A549 (cell line): ENCODE data around the gene ANKEF1. TPM values are rescaled to one million over a fixed set of nuclear protein-coding genes. Genes with fewer than 3 reads are reported as not detected.
A peak's percentile ranks its signal among the peaks of the same experiment; 100 is the strongest.

Source experiments
- ATAC-seq, 2 experiments: fragments of 200-7000 bp in 1 of 2; fragments of >200 bp in 1 of 2; cut with Nextera tagmentation in 1 of 2; cut with Tn5 transposase in 1 of 2; 3 replicates each; pipeline versions ENCODE4 v1.8.0 to v1.9.1; 2018 to 2020; ENCODE audit warnings: mild to moderate bottlenecking in 1 of 2, moderate library complexity in 1 of 2
- CTCF ChIA-PET: fragments of 300-600 bp; sonication (Branson Sonifier 250); formaldehyde crosslinking; extraction: SDS; loops from one replicate; lab custom pipeline; 2021; ENCODE audit warnings: antibody characterized with exemption, inconsistent platforms; lab: Yijun Ruan, JAX
- POLR2A ChIA-PET: fragments of 350-600 bp; formaldehyde crosslinking; extraction: SDS; loops from one replicate; lab custom pipeline; 2021; ENCODE audit warnings: antibody characterized with exemption, inconsistent platforms; lab: Yijun Ruan, JAX
- DNase-seq, 2 experiments: peaks; one replicate each; pipeline versions ENCODE4 v3.0.0 to v3.0.0-alpha.2; 2011 to 2016; ENCODE audit warnings: low read depth in 1 of 2, low spot score in 1 of 2
- FAIRE-seq: peaks from 2 replicates; lab custom pipeline; 2011; peaks lifted over from hg19 to GRCh38; lab: Jason Lieb, UNC
- H3K27ac ChIP-seq, 2 experiments: fragments of >200 bp; sonication (Bioruptor Twin); formaldehyde crosslinking; 3 replicates each; pipeline ENCODE4 v1.5.1; 2016 to 2017
- H3K4me1 ChIP-seq: fragments of >200 bp; sonication (Bioruptor Twin); formaldehyde crosslinking; 3 replicates; pipeline ENCODE4 v1.6.1; 2016
- H3K4me2 ChIP-seq: fragments of >200 bp; sonication (Bioruptor Twin); formaldehyde crosslinking; 3 replicates; pipeline ENCODE4 v1.6.1; 2016
- H3K4me3 ChIP-seq: fragments of >200 bp; sonication (Bioruptor Twin); formaldehyde crosslinking; 3 replicates; pipeline ENCODE4 v1.5.1; 2016
- H3K9me3 ChIP-seq: fragments of >200 bp; sonication (Bioruptor Twin); formaldehyde crosslinking; 3 replicates; pipeline ENCODE4 v1.6.1; 2016
- BHLHE40 ChIP-seq: IDR thresholded peaks from 2 replicates; pipeline ENCODE4 v1.6.1; 2012; ENCODE audit warnings: low read depth, low read length, inconsistent platforms
- CBX2 ChIP-seq: fragments of 200-600 bp; sonication (generic); IDR thresholded peaks from 2 replicates; pipeline ENCODE4 v1.6.1; 2016; ENCODE audit warnings: low read depth, mild to moderate bottlenecking, borderline replicate concordance
- CHD2 ChIP-seq: fragments of 150-350 bp; IDR thresholded peaks from 2 replicates; pipeline ENCODE4 v1.6.1; 2014; ENCODE audit warnings: low read length; ENCODE audit not compliant: partially characterized antibody
- EHMT2 ChIP-seq: fragments of 200-600 bp; sonication (generic); IDR thresholded peaks from 2 replicates; pipeline ENCODE4 v1.6.1; 2016; ENCODE audit warnings: antibody characterized with exemption, low read depth, mild to moderate bottlenecking, moderate library complexity
- FOSL2 ChIP-seq, 2 experiments: fragments of 450-650 bp in 1 of 2; fragments of >200 bp in 1 of 2; sonication (Bioruptor Twin) in 1 of 2; formaldehyde crosslinking; IDR thresholded peaks; 2 replicates each; pipeline versions ENCODE4 v1.5.0 to v1.6.1; 2016 to 2020; ENCODE audit warnings: mild to moderate bottlenecking in 1 of 2, moderate library complexity in 1 of 2
- HDAC2 ChIP-seq: fragments of 200-600 bp; sonication (generic); IDR thresholded peaks from 2 replicates; pipeline ENCODE4 v1.6.1; 2016
- HOXB5 ChIP-seq: fragments of 250-450 bp; sonication (Bioruptor Pico); IDR thresholded peaks from 2 replicates; pipeline ENCODE4 v1.5.0; 2020; ENCODE audit warnings: mild to moderate bottlenecking, moderate library complexity
- MAZ ChIP-seq: fragments of 150-350 bp; IDR thresholded peaks from 2 replicates; pipeline ENCODE4 v1.6.1; 2014; ENCODE audit warnings: antibody characterized with exemption, low read depth, low read length, borderline replicate concordance
- MYC ChIP-seq: IDR thresholded peaks from 2 replicates; pipeline ENCODE4 v1.6.1; 2012; ENCODE audit warnings: mild to moderate bottlenecking, inconsistent platforms, low read length, improper control_type of control experiment, borderline replicate concordance
- RARB ChIP-seq: fragments of 250-450 bp; sonication (Bioruptor Pico); IDR thresholded peaks from 2 replicates; pipeline ENCODE4 v1.8.0; 2021; ENCODE audit warnings: mild to moderate bottlenecking, moderate library complexity
- RCOR1 ChIP-seq: fragments of 150-350 bp; IDR thresholded peaks from 2 replicates; pipeline ENCODE4 v1.6.1; 2014; ENCODE audit warnings: antibody characterized with exemption, low read length, low read depth
- SMC3 ChIP-seq: fragments of >200 bp; sonication (Bioruptor Twin); formaldehyde crosslinking; IDR thresholded peaks from 3 replicates; pipeline ENCODE4 v1.6.1; 2018; ENCODE audit warnings: inconsistent platforms
- TFCP2L1 ChIP-seq: fragments of 250-450 bp; sonication (Bioruptor Pico); IDR thresholded peaks from 2 replicates; pipeline ENCODE4 v1.5.0; 2021; ENCODE audit warnings: mild to moderate bottlenecking
- ZC3H11A ChIP-seq: fragments of 450-650 bp; IDR thresholded peaks from 2 replicates; pipeline ENCODE4 v1.6.1; 2014; ENCODE audit warnings: antibody characterized with exemption, mild to moderate bottlenecking
- WGBS: methylation state at CpG from one replicate; pipeline ENCODE4 v1.1.6; 2017; ENCODE audit errors: missing lambda C conversion rate; 5-methylcytosine and 5-hydroxymethylcytosine counted together
- polyA plus RNA-seq, 4 experiments: library from polyadenylated mRNA; depleted of rRNA in 3 of 4; stranded (reverse); fragments of >200 nt; fragmentation: RNase III in 1 of 4; extraction: RNeasy Plus Mini Kit Qiagen cat#74134 plus additional on column Dnase treatment in 1 of 4; gene quantifications; 2 replicates in 3 of 4; 3 replicates in 1 of 4; pipeline ENCODE4 v1.2.3, GENCODE V29; 2011 to 2017
- TF ChIP-seq, protein P1 (sequence below): fragments of 250-450 bp; sonication (Bioruptor Pico); IDR thresholded peaks from 2 replicates; pipeline ENCODE4 v1.5.0; 2021; ENCODE audit warnings: mild to moderate bottlenecking, moderate library complexity, borderline replicate concordance
- TF ChIP-seq, protein P2 (sequence below): fragments of 250-450 bp; sonication (Bioruptor Pico); IDR thresholded peaks from 2 replicates; pipeline ENCODE4 v1.5.0; 2020; ENCODE audit warnings: low read depth, mild to moderate bottlenecking, moderate library complexity
- TF ChIP-seq, protein P3 (sequence below): IDR thresholded peaks from 2 replicates; pipeline ENCODE4 v1.6.1; 2012
- TF ChIP-seq, protein P4 (sequence below): fragments of >200 bp; sonication (Bioruptor Twin); formaldehyde crosslinking; IDR thresholded peaks from 3 replicates; pipeline ENCODE4 v1.5.1; 2016

The ANKEF1 gene
- polyA plus RNA-seq, 2 of the 4 experiments (the other 2 are of a cell fraction), result 11.5 to 21.2 TPM

DNA sequence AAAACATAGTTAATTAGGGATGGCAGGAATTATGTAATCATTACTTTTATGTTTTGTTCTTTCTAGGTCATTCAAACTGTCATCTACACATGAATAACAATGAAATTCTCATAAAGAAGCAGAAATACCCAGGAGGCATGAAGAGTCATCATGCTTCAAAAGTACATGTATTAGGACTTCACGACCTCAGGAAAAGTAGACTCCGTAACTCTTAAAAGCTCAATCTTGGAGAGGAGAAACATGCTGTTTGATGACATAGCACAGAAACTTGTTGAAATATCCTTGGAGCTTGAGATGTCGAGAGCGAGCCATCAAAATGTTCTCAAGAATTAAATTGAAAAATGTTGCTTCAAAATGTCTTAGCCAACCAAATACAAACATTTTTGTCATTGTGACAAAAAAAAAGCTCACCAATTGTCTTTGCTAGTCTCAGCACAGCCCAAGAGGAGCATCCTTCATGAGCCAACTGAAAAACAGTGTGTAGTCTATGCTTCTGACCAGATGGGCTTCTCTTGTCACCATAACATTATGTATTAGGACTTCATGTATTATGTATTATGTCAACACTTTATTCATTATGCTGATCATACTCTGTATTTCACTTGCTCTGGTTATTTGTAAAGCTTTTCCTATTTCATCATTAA is 28.2 kb upstream of the ANKEF1 start:
- Histone ChIP-seq H3K4me3 (no peak overlapping the region), H3K4me2 (no peak overlapping the region), H3K9me3 (no peaks in the 10 kb centered on the region), H3K4me1 (no peaks in the 10 kb centered on the region), H3K27ac (no peak overlapping the region)
- FAIRE-seq (peak; percentile 7), DNase-seq (no peak), ATAC-seq (no peak)
- POLR2A ChIA-PET, result no interaction called here
- 87% methylated on average over 4 of the region's 4 CpGs for WGBS
- no peak for TF ChIP-seq HOXB5 (CRISPR knock-in tag)
- TF ChIP-seq FOSL2 (IDR thresholded peaks at IDR 0.05), result no peak
- no peak for TF ChIP-seq FOSL2 (CRISPR knock-in tag; IDR thresholded peaks at IDR 0.05)
- no peak for TF ChIP-seq CHD2
- no peak for TF ChIP-seq TFCP2L1 (CRISPR knock-in tag)
- TF ChIP-seq HDAC2, result no peak
- TF ChIP-seq, protein P1, sequence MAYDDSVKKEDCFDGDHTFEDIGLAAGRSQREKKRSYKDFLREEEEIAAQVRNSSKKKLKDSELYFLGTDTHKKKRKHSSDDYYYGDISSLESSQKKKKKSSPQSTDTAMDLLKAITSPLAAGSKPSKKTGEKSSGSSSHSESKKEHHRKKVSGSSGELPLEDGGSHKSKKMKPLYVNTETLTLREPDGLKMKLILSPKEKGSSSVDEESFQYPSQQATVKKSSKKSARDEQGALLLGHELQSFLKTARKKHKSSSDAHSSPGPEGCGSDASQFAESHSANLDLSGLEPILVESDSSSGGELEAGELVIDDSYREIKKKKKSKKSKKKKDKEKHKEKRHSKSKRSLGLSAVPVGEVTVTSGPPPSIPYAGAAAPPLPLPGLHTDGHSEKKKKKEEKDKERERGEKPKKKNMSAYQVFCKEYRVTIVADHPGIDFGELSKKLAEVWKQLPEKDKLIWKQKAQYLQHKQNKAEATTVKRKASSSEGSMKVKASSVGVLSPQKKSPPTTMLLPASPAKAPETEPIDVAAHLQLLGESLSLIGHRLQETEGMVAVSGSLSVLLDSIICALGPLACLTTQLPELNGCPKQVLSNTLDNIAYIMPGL (CRISPR knock-in tag), result no peak
- TF ChIP-seq RCOR1, result no peak
- CTCF ChIA-PET, result interaction anchor here (0.8 to 2.4 kb wide), 3 partner anchors 28 to 617 kb away, joined by 3 to 9 read pairs (median 3); no protein-coding TSS in a partner anchor

DNA sequence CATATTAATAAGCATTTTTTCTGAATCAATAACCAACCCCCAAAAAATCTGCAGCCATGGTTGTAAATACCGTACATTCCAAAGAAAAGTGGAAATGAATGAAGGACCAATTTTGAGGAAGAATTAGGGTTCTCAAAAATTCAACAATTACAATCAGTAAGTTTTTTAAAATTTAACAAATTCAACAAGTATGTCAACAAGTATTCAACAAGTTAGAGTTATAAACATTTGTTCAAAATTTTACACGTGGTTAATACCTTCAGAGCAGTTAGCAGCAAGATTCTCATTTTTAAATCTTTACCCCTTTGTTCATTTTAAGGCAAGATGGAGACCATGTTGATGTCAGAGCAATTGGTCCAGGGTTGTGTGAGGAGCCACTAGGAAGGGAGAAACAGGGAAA is 27.6 kb upstream of the ANKEF1 start:
- TF ChIP-seq EHMT2, result no peak
- TF ChIP-seq, protein P2, sequence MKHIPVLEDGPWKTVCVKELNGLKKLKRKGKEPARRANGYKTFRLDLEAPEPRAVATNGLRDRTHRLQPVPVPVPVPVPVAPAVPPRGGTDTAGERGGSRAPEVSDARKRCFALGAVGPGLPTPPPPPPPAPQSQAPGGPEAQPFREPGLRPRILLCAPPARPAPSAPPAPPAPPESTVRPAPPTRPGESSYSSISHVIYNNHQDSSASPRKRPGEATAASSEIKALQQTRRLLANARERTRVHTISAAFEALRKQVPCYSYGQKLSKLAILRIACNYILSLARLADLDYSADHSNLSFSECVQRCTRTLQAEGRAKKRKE (CRISPR knock-in tag), result no peak
- TF ChIP-seq, protein P3, sequence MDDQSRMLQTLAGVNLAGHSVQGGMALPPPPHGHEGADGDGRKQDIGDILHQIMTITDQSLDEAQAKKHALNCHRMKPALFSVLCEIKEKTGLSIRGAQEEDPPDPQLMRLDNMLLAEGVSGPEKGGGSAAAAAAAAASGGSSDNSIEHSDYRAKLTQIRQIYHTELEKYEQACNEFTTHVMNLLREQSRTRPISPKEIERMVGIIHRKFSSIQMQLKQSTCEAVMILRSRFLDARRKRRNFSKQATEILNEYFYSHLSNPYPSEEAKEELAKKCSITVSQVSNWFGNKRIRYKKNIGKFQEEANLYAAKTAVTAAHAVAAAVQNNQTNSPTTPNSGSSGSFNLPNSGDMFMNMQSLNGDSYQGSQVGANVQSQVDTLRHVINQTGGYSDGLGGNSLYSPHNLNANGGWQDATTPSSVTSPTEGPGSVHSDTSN, result no peak
- no peak for TF ChIP-seq ZC3H11A
- no peak for TF ChIP-seq RARB (CRISPR knock-in tag)
- TF ChIP-seq SMC3, result no peak
- no peak for TF ChIP-seq MAZ
- TF ChIP-seq MYC, result no peak
- TF ChIP-seq BHLHE40, result no peak
- TF ChIP-seq, protein P1 (CRISPR knock-in tag), result no peak
- no peak for TF ChIP-seq CBX2
- TF ChIP-seq, protein P4, sequence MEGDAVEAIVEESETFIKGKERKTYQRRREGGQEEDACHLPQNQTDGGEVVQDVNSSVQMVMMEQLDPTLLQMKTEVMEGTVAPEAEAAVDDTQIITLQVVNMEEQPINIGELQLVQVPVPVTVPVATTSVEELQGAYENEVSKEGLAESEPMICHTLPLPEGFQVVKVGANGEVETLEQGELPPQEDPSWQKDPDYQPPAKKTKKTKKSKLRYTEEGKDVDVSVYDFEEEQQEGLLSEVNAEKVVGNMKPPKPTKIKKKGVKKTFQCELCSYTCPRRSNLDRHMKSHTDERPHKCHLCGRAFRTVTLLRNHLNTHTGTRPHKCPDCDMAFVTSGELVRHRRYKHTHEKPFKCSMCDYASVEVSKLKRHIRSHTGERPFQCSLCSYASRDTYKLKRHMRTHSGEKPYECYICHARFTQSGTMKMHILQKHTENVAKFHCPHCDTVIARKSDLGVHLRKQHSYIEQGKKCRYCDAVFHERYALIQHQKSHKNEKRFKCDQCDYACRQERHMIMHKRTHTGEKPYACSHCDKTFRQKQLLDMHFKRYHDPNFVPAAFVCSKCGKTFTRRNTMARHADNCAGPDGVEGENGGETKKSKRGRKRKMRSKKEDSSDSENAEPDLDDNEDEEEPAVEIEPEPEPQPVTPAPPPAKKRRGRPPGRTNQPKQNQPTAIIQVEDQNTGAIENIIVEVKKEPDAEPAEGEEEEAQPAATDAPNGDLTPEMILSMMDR, result no peak
- TF ChIP-seq, all 56 proteins: peak for 0
- H3K9me3 ChIP-seq, result no peaks in the 10 kb centered on the region
- H3K4me3 ChIP-seq, result no peak overlapping the region
- no peaks in the 10 kb centered on the region for H3K4me1 ChIP-seq
- no peak overlapping the region for H3K4me2 ChIP-seq
- WGBS, result 32% methylated on average over 2 of the region's 2 CpGs
- ATAC-seq, result no peak
- DNase-seq, result no peak
- no peak overlapping the region for H3K27ac ChIP-seq
- FAIRE-seq, result no peak
- CTCF ChIA-PET, result interaction anchor here (0.8 to 2.4 kb wide), 3 partner anchors 29 to 617 kb away, joined by 3 to 9 read pairs (median 3); no protein-coding TSS in a partner anchor
- POLR2A ChIA-PET, result no interaction called here
